Upper lobe of left lung (tissue), 4 donors: ENCODE measurements around the gene DUSP12.

Experiments used
- CTCF ChIP-seq, 6 experiments: fragments of 450-650 bp in 4 of 6; fragments of 200-600 bp in 2 of 6; sonication (generic) in 2 of 6; IDR thresholded peaks; one replicate each; pipeline ENCODE4 v1.5.1; 2016 to 2019; ENCODE audit warnings: antibody characterized with exemption in 6 of 6
- POLR2A ChIP-seq, 4 donors: fragments of 450-650 bp; IDR thresholded peaks; one replicate each; pipeline ENCODE4 v1.5.1; 2016 to 2017; ENCODE audit warnings: antibody characterized with exemption in 4 of 4, mild to moderate bottlenecking in 2 of 4
- POLR2AphosphoS5 ChIP-seq, 2 donors: sonication (generic); formaldehyde crosslinking; IDR thresholded peaks; one replicate each; pipeline ENCODE4 v1.5.1; 2017; ENCODE audit warnings: antibody characterized with exemption in 2 of 2

DNA sequence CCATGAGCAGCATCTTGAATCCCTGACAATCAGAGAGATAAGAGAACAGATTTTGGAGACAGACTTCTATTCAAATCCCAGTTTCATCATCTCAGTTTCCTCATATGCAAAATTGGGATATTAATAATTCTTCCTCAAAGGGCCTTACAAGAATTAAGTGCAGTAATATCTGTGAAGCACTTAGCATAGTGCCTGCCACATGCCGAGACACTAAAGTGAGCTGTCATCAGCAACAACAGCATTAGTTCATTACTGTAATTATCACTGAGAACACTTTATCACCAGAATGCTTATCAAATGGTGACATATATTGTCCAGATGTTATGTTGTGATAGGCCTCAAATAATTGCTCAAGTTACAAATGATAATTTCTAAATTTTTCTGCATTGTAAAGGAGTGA is 29.2 kb upstream of the DUSP12 start:
- no peak for TF ChIP-seq CTCF (IDR thresholded peaks at IDR 0.05)
- no peak for TF ChIP-seq POLR2A (IDR thresholded peaks at IDR 0.05)
- no peak for TF ChIP-seq POLR2AphosphoS5 (IDR thresholded peaks at IDR 0.05)
